AML-193 (cell line): Measurements from ENCODE around the gene NAA50.
A peak's percentile ranks its signal among the peaks of the same experiment; 100 is the strongest.

Experiments used
- DNase-seq, 2 experiments: peaks; one replicate each; lab custom pipeline; 2025; lab: John Stamatoyannopoulos, UW

Gene NAA50

GRCh38 chr3:113685956-113686721, 59.9 kb downstream of the NAA50 start:
- DNase-seq: peak in 1 of 2 experiments; percentile 39

- no peak for DNase-seq
Measured at GRCh38 chr3:113685124-113685523, 60.9 kb downstream of the NAA50 start.

- peak; percentile 16 to 30 for DNase-seq
Measured at GRCh38 chr3:113684271-113684819, 61.7 kb downstream of the NAA50 start.

- DNase-seq: no peak
Measured at GRCh38 chr3:113678773-113679172, 67.3 kb downstream of the NAA50 start.

- DNase-seq: no peak
Measured at GRCh38 chr3:113677737-113678136, 68.3 kb downstream of the NAA50 start.

GRCh38 chr3:113676261-113676660, 69.8 kb downstream of the NAA50 start:
- no peak for DNase-seq

- DNase-seq: no peak
Measured at GRCh38 chr3:113673593-113673992, 72.5 kb downstream of the NAA50 start.

GRCh38 chr3:113668015-113668414, 78.0 kb downstream of the NAA50 start:
- DNase-seq: no peak
